ENCODE data around the gene KIAA0825.
"Not testable (repeated sequence)": the region's sequence is repeated elsewhere in the genome, so short reads cannot be mapped to it uniquely, and the experiment has no call there.

KIAA0825 gene

GRCh38 chr5:94240134-94240533 lies 378.3 kb downstream of the KIAA0825 start:
- DNase-seq: no peak

- no peak for DNase-seq
Observed at GRCh38 chr5:94239266-94239665, 379.1 kb downstream of the KIAA0825 start.

GRCh38 chr5:94234987-94235386 lies 383.4 kb downstream of the KIAA0825 start:
- no peak for DNase-seq

GRCh38 chr5:94228791-94229190 lies 389.6 kb downstream of the KIAA0825 start:
- no peak for DNase-seq

GRCh38 chr5:94223235-94223634 lies 395.2 kb downstream of the KIAA0825 start:
- DNase-seq: no peak

- no peak for DNase-seq
Observed at GRCh38 chr5:94218374-94218773, 400.0 kb downstream of the KIAA0825 start.

- DNase-seq: no peak
Observed at GRCh38 chr5:94217745-94218144, 400.7 kb downstream of the KIAA0825 start.

GRCh38 chr5:94217216-94217615 lies 401.2 kb downstream of the KIAA0825 start:
- DNase-seq: no peak

GRCh38 chr5:94212476-94212875 lies 405.9 kb downstream of the KIAA0825 start:
- DNase-seq: no peak

GRCh38 chr5:94209774-94210355 lies 408.5 kb downstream of the KIAA0825 start:
- no peak for DNase-seq

- DNase-seq: no peak
Observed at GRCh38 chr5:94209272-94209671, 409.1 kb downstream of the KIAA0825 start.

- DNase-seq: no peak
Observed at GRCh38 chr5:94199566-94199965, 418.8 kb downstream of the KIAA0825 start.

GRCh38 chr5:94197970-94198369 lies 420.4 kb downstream of the KIAA0825 start:
- no peak for DNase-seq

- no peak for DNase-seq
Observed at GRCh38 chr5:94196953-94197352, 421.5 kb downstream of the KIAA0825 start.

GRCh38 chr5:94192658-94193391 lies 425.6 kb downstream of the KIAA0825 start:
- DNase-seq: no peak

GRCh38 chr5:94191604-94192003 lies 426.8 kb downstream of the KIAA0825 start:
- DNase-seq: no peak

GRCh38 chr5:94188725-94189124 lies 429.7 kb downstream of the KIAA0825 start:
- no peak for DNase-seq

- no peak for DNase-seq
Observed at GRCh38 chr5:94184870-94185269, 433.5 kb downstream of the KIAA0825 start.

GRCh38 chr5:94181895-94182294 lies 436.5 kb downstream of the KIAA0825 start:
- DNase-seq: no peak

GRCh38 chr5:94180761-94181160 lies 437.6 kb downstream of the KIAA0825 start:
- DNase-seq: no peak

- DNase-seq: no peak
Observed at GRCh38 chr5:94175912-94176311, 442.5 kb downstream of the KIAA0825 start.

- no peak for DNase-seq
Observed at GRCh38 chr5:94174748-94175411, 443.5 kb downstream of the KIAA0825 start.

- DNase-seq: no peak
Observed at GRCh38 chr5:94173100-94173499, 445.3 kb downstream of the KIAA0825 start.

- DNase-seq: not testable (repeated sequence)
Observed at GRCh38 chr5:94171070-94171469, 447.3 kb downstream of the KIAA0825 start.

Measured in CD4-positive, alpha-beta T cell treated with Interleukin-1 beta for 1 hour (primary cell).